ENCODE data around the gene THAP6.
A peak's percentile ranks its signal among the peaks of the same experiment; 100 is the strongest.
"Not testable (repeated sequence)": the region's sequence is repeated elsewhere in the genome, so short reads cannot be mapped to it uniquely, and the experiment has no call there.

Gene THAP6

DNA sequence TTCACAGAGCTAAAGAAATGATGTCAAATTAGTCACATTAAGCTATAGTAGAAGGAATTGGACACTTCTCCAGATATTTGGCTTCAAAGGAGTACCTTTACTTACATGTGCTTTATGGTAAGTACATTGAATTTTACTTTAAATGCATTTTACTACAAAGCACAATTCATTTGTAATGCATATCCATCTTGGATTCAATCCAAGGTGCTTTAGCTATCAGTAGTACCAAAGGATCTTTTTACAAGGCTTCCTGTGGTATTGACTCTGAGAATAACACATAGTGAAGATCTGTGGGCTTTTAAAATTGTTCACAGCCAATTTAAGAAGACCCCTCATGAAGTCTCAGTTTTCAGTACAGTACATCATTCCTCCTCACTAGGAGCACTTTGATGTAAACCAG is 13.2 kb downstream of the THAP6 start:
- DNase-seq: no peak

DNA sequence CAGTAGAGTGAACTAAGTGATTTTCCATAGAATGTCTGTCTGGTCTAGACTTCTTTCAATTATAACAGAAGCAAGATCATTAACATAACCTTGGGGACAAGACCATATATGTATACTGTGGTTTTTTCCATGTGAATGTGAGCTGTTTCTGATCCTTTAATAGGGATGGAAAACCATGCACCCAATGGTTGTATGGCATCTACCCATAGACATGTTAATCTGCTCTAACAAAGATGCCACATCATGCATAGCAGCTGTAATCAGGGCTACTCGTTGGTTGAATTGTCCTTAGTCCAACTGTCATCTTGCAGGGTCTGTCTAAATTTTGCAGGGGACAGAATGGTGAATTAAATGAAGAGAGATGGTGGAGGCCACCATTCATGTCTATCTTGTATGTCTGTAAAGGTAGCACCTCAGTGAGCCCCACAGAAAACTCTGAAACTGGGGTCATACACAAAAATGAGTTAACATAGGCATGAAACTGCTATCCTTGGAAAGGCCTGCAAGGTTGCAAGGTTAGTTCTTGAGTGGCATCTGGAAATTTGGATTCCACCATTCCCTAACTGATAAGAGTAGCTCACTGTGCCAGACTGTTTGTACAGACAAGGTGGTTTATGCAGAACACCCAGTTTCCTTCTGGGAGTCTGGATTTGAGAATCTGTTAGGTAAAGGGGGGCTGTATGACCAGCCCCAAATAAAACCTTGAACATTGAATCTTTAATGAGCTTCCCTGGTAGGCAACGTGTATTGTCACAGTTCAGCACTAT is 16.5 kb downstream of the THAP6 start:
- no peak for DNase-seq

- not testable (repeated sequence) for DNase-seq
Measured at GRCh38 chr4:75531536-75532143, 17.4 kb downstream of the THAP6 start.

- not testable (repeated sequence) for DNase-seq
Measured at GRCh38 chr4:75533339-75533887, 19.1 kb downstream of the THAP6 start.

DNA sequence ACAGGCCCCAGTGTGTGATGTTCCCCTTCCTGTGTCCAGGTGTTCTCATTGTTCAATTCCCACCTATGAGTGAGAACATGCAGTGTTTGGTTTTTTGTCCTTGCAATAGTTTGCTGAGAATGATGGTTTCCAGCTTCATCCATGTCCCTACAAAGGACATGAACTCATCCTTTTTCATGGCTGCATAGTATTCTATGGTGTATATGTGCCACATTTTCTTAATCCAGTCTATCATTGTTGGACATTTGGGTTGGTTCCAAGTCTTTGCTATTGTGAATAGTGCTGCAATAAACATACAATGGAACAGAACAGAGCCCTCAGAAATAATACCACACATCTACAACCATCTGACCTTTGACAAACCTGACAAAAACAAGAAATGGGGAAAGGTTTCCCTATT is 19.7 kb downstream of the THAP6 start:
- not testable (repeated sequence) for DNase-seq

- not testable (repeated sequence) for DNase-seq
Measured at GRCh38 chr4:75537308-75537707, 23.0 kb downstream of the THAP6 start.

DNA sequence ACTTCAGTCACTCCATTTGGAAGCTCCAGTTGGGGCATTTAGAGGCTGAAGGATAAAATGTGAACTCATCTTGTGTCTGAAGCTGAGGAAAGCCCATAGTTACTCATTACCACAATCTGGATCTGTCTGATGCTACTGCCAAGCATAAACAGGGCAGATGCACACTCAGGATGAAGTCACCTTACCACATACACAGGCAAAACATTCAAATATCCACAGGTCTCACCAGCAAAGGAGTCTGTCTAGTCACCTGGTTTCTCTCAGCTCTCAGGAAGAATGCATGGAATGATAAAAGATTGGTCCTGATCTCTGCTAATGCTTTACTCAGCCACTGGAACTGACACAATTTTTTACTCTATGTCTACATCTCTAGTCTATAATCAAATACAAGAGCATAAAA is 28.6 kb downstream of the THAP6 start:
- no peak for DNase-seq

DNA sequence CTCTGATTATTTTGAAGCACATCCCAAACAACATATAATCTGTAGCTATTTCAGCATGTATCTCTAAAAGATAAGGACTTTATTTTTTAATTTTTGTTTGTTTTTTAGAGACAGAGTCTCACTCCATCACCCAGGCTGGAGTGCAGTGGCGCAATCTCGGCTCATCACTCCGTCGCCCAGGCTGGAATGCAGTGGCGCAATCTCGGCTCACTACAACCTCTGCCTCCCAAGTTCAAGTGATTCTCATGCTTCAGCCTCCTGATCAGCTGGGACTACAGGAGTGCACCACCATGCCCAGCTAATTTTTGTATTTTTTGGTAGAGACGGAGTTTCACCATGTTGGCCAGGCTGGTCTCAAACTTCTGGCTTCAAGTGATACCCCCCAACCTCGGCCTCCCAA is 29.9 kb downstream of the THAP6 start:
- not testable (repeated sequence) for DNase-seq

DNA sequence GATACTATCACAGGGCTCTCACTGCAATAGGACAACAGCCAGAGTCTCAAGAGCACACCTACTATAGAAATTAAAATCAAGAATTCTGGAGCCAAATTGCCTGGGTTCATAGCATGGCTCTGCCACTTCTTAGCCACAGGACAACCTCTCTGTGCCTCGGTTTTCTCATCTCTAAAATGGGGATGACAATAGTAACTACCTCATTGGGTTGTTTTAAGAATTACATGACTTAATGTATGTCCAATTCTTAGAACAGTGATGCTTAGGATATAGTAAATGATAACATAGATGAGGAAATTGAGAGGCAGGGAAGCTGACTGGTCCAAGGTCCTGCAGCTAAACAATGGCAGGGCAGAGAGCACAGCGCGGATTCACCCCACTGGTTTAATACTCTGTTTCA is 30.6 kb downstream of the THAP6 start:
- DNase-seq: no peak

- DNase-seq: no peak
Measured at GRCh38 chr4:75545526-75545925, 31.3 kb downstream of the THAP6 start.

DNA sequence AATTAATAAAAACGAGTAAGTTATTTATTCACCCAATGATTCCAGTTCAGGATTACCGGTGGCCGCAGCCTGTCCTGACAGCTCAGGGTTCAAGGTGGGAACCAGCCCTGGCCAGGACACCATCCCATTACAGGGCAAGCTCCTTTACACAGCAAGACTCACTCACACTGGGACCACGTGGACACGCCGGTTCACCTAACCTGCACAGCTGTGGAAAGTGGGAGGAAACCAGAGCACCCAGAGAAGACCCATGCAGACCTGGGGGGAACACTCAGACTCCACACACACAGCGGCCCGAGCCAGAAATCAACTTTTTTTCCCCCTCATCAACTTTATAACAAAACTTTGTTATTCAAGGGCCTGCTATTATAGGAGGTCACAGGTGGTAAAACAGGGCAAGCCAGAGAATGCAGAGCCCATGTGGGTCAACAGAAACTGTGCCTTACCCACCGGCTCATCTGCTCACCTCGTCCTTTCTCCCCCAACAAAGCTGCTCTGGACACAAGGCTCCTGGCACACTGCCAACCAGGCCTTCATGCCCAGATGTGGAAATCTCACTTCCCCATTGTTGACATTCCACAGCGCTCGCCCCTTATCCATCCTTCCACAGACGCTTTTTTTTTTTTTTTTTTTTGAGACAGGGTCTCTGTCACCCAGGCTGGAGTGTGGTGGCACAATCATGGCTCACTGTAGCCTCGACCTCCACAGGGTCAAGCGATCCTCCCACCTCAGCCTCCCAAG is 33.5 kb downstream of the THAP6 start:
- peak; percentile 2 to 7 for DNase-seq

DNA sequence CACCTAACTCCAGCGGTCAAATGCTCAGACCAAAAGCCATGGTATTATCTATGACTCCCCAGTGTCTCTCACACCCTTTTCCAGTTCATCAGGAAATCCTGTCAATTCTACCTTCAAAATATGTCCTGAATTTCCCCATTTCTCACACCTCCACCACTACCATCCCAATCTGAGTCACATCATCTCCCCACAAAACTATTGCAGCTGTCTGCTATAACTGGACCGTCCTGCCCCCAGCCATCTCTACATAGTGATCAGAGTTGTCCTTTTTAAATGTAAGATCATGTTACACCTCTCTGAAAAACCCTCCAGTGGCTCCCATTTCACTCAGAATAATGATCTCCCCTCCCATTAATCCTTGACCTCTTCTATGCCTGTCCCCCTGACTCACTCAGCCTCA is 34.7 kb downstream of the THAP6 start:
- DNase-seq: no peak

DNA sequence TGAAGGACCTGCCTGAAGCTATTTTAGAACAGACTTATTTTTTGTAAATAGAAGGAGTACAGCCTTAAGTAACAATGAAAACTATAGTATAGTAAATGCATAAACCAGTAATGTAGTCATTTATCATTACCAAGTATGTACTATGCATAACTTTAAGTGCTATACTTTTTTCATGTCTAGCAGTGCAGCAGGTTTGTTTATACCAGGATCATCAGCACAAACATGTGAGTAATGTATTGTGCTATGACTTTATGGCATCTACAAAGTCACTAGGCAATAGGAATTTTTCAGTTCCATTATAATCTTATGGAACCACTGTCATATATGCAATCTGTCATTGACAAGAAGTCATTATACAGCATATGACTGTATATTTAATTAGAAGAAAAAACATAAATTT is 38.2 kb downstream of the THAP6 start:
- DNase-seq: no peak

DNA sequence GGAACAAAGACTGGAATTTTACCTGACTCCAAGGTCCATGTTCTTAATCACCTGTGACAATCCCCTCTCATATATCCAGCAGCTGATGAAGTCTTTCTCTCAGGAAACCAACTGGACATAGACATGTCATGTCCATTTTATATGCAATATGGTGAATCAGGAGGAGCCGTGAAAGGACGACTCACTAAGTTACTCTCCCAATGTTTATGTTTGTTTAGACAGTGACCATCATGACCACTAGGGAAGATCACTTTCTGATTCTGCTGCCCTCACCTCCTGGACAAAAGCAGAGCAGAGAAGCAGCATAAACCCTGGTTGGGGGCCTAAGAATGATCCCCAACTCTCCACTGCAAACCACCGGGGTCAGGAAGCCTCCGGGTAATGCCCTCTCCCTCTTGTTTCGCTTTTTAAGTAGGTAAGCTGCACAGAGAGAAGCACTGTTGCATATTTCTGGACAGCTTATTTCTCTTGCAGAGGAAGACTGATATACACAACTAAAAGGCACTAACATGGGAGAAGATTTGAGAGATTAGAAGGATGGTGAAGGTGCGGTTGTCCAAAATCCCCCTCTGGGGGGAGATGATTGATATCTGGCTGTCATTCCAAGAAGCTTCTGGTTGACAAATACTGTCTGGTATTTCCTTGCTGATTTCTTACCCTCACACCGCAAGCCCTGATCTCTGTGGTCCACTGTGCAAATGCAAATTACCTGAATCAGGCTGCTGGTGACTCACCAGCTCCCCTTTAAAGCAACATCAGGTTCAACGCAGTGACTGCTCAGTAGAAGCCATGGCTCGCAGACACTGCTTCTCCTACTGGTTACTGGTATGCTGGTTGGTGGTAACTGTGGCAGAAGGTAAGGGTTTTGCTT is 41.3 kb downstream of the THAP6 start, which contains the start of gene ODAPH:
ODAPH (plus strand) TSS at position 773 of the 871 bp plus-strand sequence; CDS start at position 790, 17 bp downstream.
- peak in 1 of 2 experiments; percentile 8 for DNase-seq

DNA sequence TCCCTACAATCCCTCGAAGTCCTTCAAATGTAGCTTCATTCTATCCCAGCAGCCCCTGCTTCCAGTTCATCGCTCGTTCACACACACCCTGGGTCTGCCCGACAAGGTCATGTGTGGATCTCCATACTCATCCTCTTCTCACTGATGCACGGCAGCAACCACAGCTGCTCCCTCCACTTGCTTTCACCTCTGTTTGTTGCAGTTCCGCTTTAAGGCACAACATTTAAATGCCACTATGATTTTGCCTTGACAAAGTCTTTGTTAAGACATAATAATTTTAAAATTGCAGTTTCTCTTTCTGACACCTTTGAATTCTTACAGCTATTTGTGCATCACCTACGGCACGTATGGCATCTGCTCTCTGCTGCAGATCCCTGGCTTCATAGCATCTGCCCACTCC is 43.4 kb downstream of the THAP6 start:
- DNase-seq: no peak

- no peak for DNase-seq
Measured at GRCh38 chr4:75561789-75562188, 47.5 kb downstream of the THAP6 start.

DNA sequence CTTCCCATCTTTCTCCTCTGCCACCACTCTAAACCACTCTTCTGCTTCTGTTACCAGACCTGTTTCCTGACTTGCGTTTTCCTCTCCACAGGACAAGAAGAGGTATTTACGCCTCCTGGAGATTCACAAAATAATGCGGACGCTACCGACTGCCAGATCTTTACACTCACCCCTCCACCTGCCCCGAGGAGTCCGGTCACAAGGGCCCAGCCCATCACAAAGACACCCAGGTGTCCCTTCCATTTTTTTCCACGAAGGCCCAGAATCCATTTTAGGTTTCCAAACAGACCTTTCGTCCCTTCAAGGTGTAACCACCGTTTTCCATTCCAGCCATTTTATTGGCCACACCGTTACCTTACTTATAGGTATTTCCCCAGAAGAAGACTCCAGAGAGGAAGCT is 49.8 kb downstream of the THAP6 start:
- DNase-seq: no peak

- DNase-seq: no peak
Measured at GRCh38 chr4:75565481-75565880, 51.2 kb downstream of the THAP6 start.

DNA sequence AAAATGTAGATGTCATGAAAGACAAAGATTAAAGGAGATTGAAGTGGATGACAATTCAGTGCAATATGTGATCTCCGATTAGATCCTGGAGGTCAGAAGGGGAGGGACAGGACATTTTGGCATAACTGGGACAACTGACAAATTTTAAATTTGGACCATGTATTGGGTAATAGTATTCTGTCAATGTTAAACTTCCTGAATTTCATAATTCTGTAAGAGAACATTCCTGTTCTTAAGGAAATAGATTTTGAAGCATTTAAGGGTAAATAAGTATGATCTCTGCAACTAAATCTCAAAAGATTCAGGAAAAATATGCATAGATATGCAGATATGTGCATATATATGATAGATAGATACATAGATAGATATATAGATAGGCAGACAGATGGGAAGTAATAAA is 52.6 kb downstream of the THAP6 start:
- DNase-seq: no peak

GRCh38 chr4:75567725-75568124 is 53.5 kb downstream of the THAP6 start:
- DNase-seq: no peak
